HepG2 (cell line): ENCODE results near the gene ABCA4. TPM values are rescaled to one million over a fixed set of nuclear protein-coding genes. Genes with fewer than 3 reads are reported as not detected.

Experiments used
- GABPA ChIP-seq, 2 experiments: IDR thresholded peaks; 2 replicates each; pipeline ENCODE4 v1.6.1; 2011 to 2016; ENCODE audit warnings: low read depth in 2 of 2, low read length in 1 of 2, missing biosample characterization in 1 of 2, missing genetic modification characterization in 1 of 2
- HMGXB4 ChIP-seq, 2 experiments: sonication (generic) in 1 of 2; formaldehyde crosslinking in 1 of 2; IDR thresholded peaks; 2 replicates each; pipeline versions ENCODE4 v1.4.0 to v1.6.1; 2018 to 2020; ENCODE audit warnings: missing genetic modification reagents in 2 of 2, borderline replicate concordance in 1 of 2, low read depth in 1 of 2, mild to moderate bottlenecking in 1 of 2, missing biosample characterization in 1 of 2
- IRF2 ChIP-seq: IDR thresholded peaks from 2 replicates; pipeline ENCODE4 v1.6.1; 2018; ENCODE audit warnings: missing genetic modification reagents, missing compliant biosample characterization
- KLF12 ChIP-seq: sonication (generic); formaldehyde crosslinking; IDR thresholded peaks from 2 replicates; pipeline ENCODE4 v1.4.0; 2020; ENCODE audit warnings: missing genetic modification reagents, borderline replicate concordance
- MEIS2 ChIP-seq: sonication (generic); formaldehyde crosslinking; IDR thresholded peaks from 2 replicates; pipeline ENCODE4 v1.9.0; 2021; ENCODE audit warnings: mild to moderate bottlenecking, missing genetic modification reagents
- NCOR1 ChIP-seq: fragments of 200-600 bp; sonication (generic); IDR thresholded peaks from 2 replicates; pipeline ENCODE4 v1.7.0; 2017; ENCODE audit warnings: antibody characterized with exemption, low read length, borderline replicate concordance
- NONO ChIP-seq, 2 experiments: fragments of 450-650 bp in 1 of 2; sonication (generic) in 1 of 2; formaldehyde crosslinking in 1 of 2; IDR thresholded peaks in 1 of 2; conservative IDR thresholded peaks in 1 of 2; 2 replicates each; pipeline versions ENCODE4 v1.6.1 to v1.8.0; 2017 to 2022; ENCODE audit warnings: mild to moderate bottlenecking in 1 of 2, missing genetic modification reagents in 1 of 2, moderate library complexity in 1 of 2
- NR2C2 ChIP-seq: sonication (generic); formaldehyde crosslinking; IDR thresholded peaks from 2 replicates; pipeline ENCODE4 v1.4.0; 2020; ENCODE audit warnings: missing genetic modification reagents, mild to moderate bottlenecking, moderate library complexity, borderline replicate concordance
- PATZ1 ChIP-seq: sonication (generic); formaldehyde crosslinking; IDR thresholded peaks from 2 replicates; pipeline ENCODE4 v1.4.0; 2020; ENCODE audit warnings: missing genetic modification reagents
- PHF20 ChIP-seq: sonication (generic); formaldehyde crosslinking; IDR thresholded peaks from 2 replicates; pipeline ENCODE4 v1.5.0; 2020; ENCODE audit warnings: mild to moderate bottlenecking, missing genetic modification reagents
- SOX13 ChIP-seq, 3 experiments: fragments of 450-650 bp in 1 of 3; sonication (generic) in 1 of 3; formaldehyde crosslinking in 1 of 3; IDR thresholded peaks in 2 of 3; conservative IDR thresholded peaks in 1 of 3; 2 replicates each; pipeline versions ENCODE4 v1.5.0 to v1.6.1; 2016 to 2020; ENCODE audit warnings: antibody characterized with exemption in 1 of 3, mild to moderate bottlenecking in 1 of 3, missing compliant biosample characterization in 1 of 3, missing genetic modification reagents in 1 of 3, moderate library complexity in 1 of 3
- ZFP82 ChIP-seq: sonication (generic); formaldehyde crosslinking; IDR thresholded peaks from 2 replicates; pipeline ENCODE4 v1.5.1; 2020; ENCODE audit warnings: mild to moderate bottlenecking, missing genetic modification reagents, borderline replicate concordance
- ZNF430 ChIP-seq: sonication (generic); formaldehyde crosslinking; IDR thresholded peaks from 2 replicates; pipeline ENCODE4 v1.9.0; 2021; ENCODE audit warnings: mild to moderate bottlenecking, missing genetic modification reagents
- ZNF574 ChIP-seq: sonication (generic); formaldehyde crosslinking; IDR thresholded peaks from 2 replicates; pipeline ENCODE4 v1.4.0; 2020; ENCODE audit warnings: missing genetic modification reagents
- ZSCAN25 ChIP-seq: sonication (generic); formaldehyde crosslinking; IDR thresholded peaks from 2 replicates; pipeline ENCODE4 v1.8.0; 2022; ENCODE audit warnings: mild to moderate bottlenecking, missing genetic modification reagents
- polyA plus RNA-seq, 8 experiments: library from polyadenylated mRNA; depleted of rRNA in 3 of 8; stranded (reverse) in 7 of 8; unstranded in 1 of 8; fragments of >200 nt; fragmentation: Illumina TruSeq in 4 of 8; extraction: Trizol in 4 of 8; gene quantifications; 2 replicates each; pipeline versions ENCODE4 v1.2.1 to v1.2.3, GENCODE V29; 2011 to 2016; ENCODE audit warnings: low read depth in 4 of 8, missing spikeins in 1 of 8, mixed read lengths in 1 of 8; ENCODE audit not compliant: insufficient read depth in 1 of 8
- total RNA-seq, 5 experiments: library from RNA; depleted of rRNA; stranded (reverse); fragments of >200 nt; fragmentation: Illumina TruSeq; extraction: Trizol; gene quantifications; 2 replicates each; pipeline ENCODE4 v1.2.3, GENCODE V29; 2016; ENCODE audit warnings: low read depth in 1 of 5
- TF ChIP-seq, protein P1 (sequence below): sonication (generic); formaldehyde crosslinking; IDR thresholded peaks from 2 replicates; pipeline ENCODE4 v1.5.1; 2020; ENCODE audit warnings: mild to moderate bottlenecking, missing genetic modification reagents, moderate library complexity

ABCA4 gene
- total and polyA plus RNA-seq, 2 of the 13 experiments (the other 11 are each of a cell fraction or from before 2014, with no cell fraction given), result 0.24 to 0.67 TPM

DNA sequence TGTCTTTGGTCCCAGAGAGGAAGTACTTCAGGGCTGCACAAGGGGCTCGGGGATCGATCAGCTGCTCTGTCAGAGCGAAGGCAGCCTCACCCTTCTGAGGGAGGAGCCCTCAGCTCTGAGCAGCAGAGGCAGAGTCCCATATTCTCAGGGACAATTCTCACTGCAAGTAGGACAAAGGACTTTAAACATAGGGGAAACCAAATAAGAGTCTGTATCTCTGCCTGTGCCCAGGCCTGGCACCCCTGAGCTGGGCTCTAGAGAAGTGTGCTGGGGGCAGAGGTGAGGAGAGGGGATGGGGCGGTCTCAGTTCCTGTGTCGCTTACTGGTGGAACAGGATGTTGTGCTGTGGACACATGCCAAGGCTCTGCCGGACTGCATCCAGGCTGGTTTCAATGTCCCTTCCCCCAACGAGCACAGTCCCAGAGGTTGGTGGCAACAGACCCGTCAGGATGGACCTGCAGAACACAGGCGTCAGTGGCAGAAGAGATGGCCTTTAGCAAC, 76.6 kb downstream of the ABCA4 start (continued):
- TF ChIP-seq SOX13 (IDR thresholded peaks at IDR 0.05), result no peak
- peak in 1 of 2 experiments; percentile 37; a peak in 1 of 4 replicates for TF ChIP-seq SOX13 (CRISPR knock-in tag; conservative IDR thresholded peaks at IDR 0.05 in 1 of 2, IDR thresholded peaks at IDR 0.05 in 1 of 2)
- 0 out of 2 replicates have a peak, but pooled peaks have one; percentile 45 for TF ChIP-seq ZFP82
- TF ChIP-seq, protein P1, sequence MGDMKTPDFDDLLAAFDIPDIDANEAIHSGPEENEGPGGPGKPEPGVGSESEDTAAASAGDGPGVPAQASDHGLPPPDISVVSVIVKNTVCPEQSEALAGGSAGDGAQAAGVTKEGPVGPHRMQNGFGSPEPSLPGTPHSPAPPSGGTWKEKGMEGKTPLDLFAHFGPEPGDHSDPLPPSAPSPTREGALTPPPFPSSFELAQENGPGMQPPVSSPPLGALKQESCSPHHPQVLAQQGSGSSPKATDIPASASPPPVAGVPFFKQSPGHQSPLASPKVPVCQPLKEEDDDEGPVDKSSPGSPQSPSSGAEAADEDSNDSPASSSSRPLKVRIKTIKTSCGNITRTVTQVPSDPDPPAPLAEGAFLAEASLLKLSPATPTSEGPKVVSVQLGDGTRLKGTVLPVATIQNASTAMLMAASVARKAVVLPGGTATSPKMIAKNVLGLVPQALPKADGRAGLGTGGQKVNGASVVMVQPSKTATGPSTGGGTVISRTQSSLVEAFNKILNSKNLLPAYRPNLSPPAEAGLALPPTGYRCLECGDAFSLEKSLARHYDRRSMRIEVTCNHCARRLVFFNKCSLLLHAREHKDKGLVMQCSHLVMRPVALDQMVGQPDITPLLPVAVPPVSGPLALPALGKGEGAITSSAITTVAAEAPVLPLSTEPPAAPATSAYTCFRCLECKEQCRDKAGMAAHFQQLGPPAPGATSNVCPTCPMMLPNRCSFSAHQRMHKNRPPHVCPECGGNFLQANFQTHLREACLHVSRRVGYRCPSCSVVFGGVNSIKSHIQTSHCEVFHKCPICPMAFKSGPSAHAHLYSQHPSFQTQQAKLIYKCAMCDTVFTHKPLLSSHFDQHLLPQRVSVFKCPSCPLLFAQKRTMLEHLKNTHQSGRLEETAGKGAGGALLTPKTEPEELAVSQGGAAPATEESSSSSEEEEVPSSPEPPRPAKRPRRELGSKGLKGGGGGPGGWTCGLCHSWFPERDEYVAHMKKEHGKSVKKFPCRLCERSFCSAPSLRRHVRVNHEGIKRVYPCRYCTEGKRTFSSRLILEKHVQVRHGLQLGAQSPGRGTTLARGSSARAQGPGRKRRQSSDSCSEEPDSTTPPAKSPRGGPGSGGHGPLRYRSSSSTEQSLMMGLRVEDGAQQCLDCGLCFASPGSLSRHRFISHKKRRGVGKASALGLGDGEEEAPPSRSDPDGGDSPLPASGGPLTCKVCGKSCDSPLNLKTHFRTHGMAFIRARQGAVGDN (CRISPR knock-in tag), result peak; percentile 82
- TF ChIP-seq PHF20, result peak; percentile 74
- TF ChIP-seq NCOR1, result no peak
- TF ChIP-seq NR2C2 (CRISPR knock-in tag), result peak; percentile 41; the same call in 1 of the 2 replicates
- TF ChIP-seq KLF12, result 0 out of 2 replicates have a peak, but pooled peaks have one; percentile 38
- 0 out of 2 replicates have a peak, but pooled peaks have one; percentile 21 for TF ChIP-seq MEIS2 (CRISPR knock-in tag)
- TF ChIP-seq HMGXB4 (CRISPR knock-in tag; IDR thresholded peaks at IDR 0.05; ENCODE audit: borderline replicate concordance in 1 of 2, low read depth in 1 of 2), result peak; percentile 34 to 49; a peak in 1 of 4 replicates
- TF ChIP-seq IRF2 (CRISPR knock-in tag), result 0 out of 2 replicates have a peak, but pooled peaks have one; percentile 39
- TF ChIP-seq GABPA (IDR thresholded peaks at IDR 0.05; ENCODE audit: low read depth, low read length), result peak; percentile 54
- peak; percentile 87 for TF ChIP-seq GABPA (CRISPR knock-in tag; IDR thresholded peaks at IDR 0.05; ENCODE audit: low read depth)
- TF ChIP-seq ZNF574, result peak; percentile 56
- peak; percentile 77 for TF ChIP-seq ZSCAN25 (CRISPR knock-in tag)
- peak; percentile 14; the same call in 1 of the 2 replicates for TF ChIP-seq PATZ1
- no peak for TF ChIP-seq NONO (IDR thresholded peaks at IDR 0.05)
- no peak for TF ChIP-seq NONO (CRISPR knock-in tag; conservative IDR thresholded peaks at IDR 0.05)
- no peak for TF ChIP-seq ZNF430 (CRISPR knock-in tag)
